Ishikawa (cell line): ENCODE data around the gene TRIM32.

Source experiments
- CEBPB ChIP-seq: IDR thresholded peaks from 2 replicates; pipeline ENCODE4 v1.6.1; 2012
- EP300 ChIP-seq: IDR thresholded peaks from 2 replicates; pipeline ENCODE4 v1.6.1; 2012; ENCODE audit warnings: borderline replicate concordance
- FOXM1 ChIP-seq: IDR thresholded peaks from 2 replicates; pipeline ENCODE4 v1.6.1; 2012; ENCODE audit warnings: low read depth, borderline replicate concordance
- NFIC ChIP-seq: IDR thresholded peaks from 2 replicates; pipeline ENCODE4 v1.6.1; 2012
- RAD21 ChIP-seq: IDR thresholded peaks from 2 replicates; pipeline ENCODE4 v1.6.1; 2012; ENCODE audit warnings: low read depth
- TAF1 ChIP-seq: IDR thresholded peaks from 2 replicates; pipeline ENCODE4 v1.6.1; 2012; ENCODE audit warnings: low read depth, mild to moderate bottlenecking
- TCF12 ChIP-seq: IDR thresholded peaks from 2 replicates; pipeline ENCODE4 v1.6.1; 2012; ENCODE audit warnings: low read depth
- YY1 ChIP-seq: IDR thresholded peaks from 2 replicates; pipeline ENCODE4 v1.6.1; 2012; ENCODE audit warnings: low read depth
- TF ChIP-seq, protein P1 (sequence below): IDR thresholded peaks from 2 replicates; pipeline ENCODE4 v1.6.1; 2012; ENCODE audit warnings: low read depth, mild to moderate bottlenecking
- TF ChIP-seq, protein P2 (sequence below): IDR thresholded peaks from 2 replicates; pipeline ENCODE4 v1.6.1; 2012

DNA sequence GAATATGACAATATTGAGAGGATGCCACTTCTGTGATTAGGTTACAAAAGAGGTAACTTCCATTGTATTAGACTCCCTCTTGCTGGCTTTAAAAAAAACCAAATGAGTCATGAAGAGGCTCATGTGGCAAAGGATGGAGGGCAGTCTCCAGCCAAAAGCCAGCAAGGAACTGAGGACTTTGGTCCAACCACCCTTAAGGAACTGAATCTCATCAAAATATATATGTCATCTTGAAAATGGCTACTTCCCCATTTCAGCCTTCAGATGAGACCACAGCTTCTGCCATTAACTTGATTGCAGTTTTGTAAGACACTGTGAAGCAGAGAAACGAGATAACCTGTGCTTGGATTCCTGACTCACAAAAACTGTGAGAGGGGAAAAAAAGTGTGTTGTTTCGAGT lies 15.5 kb upstream of the TRIM32 start:
- TF ChIP-seq YY1: no peak
- TF ChIP-seq NFIC: no peak
- TF ChIP-seq, protein P1, sequence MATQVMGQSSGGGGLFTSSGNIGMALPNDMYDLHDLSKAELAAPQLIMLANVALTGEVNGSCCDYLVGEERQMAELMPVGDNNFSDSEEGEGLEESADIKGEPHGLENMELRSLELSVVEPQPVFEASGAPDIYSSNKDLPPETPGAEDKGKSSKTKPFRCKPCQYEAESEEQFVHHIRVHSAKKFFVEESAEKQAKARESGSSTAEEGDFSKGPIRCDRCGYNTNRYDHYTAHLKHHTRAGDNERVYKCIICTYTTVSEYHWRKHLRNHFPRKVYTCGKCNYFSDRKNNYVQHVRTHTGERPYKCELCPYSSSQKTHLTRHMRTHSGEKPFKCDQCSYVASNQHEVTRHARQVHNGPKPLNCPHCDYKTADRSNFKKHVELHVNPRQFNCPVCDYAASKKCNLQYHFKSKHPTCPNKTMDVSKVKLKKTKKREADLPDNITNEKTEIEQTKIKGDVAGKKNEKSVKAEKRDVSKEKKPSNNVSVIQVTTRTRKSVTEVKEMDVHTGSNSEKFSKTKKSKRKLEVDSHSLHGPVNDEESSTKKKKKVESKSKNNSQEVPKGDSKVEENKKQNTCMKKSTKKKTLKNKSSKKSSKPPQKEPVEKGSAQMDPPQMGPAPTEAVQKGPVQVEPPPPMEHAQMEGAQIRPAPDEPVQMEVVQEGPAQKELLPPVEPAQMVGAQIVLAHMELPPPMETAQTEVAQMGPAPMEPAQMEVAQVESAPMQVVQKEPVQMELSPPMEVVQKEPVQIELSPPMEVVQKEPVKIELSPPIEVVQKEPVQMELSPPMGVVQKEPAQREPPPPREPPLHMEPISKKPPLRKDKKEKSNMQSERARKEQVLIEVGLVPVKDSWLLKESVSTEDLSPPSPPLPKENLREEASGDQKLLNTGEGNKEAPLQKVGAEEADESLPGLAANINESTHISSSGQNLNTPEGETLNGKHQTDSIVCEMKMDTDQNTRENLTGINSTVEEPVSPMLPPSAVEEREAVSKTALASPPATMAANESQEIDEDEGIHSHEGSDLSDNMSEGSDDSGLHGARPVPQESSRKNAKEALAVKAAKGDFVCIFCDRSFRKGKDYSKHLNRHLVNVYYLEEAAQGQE: no peak
- TF ChIP-seq TAF1: no peak
- TF ChIP-seq CEBPB: no peak
- TF ChIP-seq EP300: no peak
- TF ChIP-seq, protein P2, sequence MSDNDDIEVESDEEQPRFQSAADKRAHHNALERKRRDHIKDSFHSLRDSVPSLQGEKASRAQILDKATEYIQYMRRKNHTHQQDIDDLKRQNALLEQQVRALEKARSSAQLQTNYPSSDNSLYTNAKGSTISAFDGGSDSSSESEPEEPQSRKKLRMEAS: no peak
- no peak for TF ChIP-seq FOXM1
- no peak for TF ChIP-seq TCF12
- no peak for TF ChIP-seq RAD21
